Measurements from ENCODE around the gene LRGUK. TPM values are rescaled to one million over a fixed set of nuclear protein-coding genes. Genes with fewer than 3 reads are reported as not detected.

The LRGUK gene
- total RNA-seq, 2 donors from 2014 or later: 0.78 to 0.99 TPM

DNA sequence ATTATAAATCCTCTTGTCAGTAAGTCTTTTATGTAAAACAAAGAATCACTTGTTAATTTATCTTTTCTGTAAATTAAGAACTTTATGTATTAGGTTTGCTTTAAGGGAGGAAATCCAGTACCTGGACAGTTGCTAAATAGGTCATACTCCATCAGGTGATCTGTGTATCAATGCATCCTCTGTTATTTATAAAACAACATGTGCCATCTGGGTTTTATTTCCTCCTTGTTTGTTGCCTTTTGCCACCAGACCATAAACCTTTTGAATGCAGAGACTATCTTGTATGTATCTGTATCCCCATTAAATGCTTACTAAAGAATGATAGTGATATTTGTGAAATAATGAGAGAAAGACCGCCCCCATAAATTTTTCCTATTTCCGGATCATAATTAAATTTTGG is 119.6 kb downstream of the LRGUK start:
- WGBS, 2 donors: 82 to 83% methylated on average over 2 of the region's 2 CpGs
- no peak for DNase-seq
- TF ChIP-seq POLR2A (IDR thresholded peaks at IDR 0.05): no peak
- TF ChIP-seq, protein P1, sequence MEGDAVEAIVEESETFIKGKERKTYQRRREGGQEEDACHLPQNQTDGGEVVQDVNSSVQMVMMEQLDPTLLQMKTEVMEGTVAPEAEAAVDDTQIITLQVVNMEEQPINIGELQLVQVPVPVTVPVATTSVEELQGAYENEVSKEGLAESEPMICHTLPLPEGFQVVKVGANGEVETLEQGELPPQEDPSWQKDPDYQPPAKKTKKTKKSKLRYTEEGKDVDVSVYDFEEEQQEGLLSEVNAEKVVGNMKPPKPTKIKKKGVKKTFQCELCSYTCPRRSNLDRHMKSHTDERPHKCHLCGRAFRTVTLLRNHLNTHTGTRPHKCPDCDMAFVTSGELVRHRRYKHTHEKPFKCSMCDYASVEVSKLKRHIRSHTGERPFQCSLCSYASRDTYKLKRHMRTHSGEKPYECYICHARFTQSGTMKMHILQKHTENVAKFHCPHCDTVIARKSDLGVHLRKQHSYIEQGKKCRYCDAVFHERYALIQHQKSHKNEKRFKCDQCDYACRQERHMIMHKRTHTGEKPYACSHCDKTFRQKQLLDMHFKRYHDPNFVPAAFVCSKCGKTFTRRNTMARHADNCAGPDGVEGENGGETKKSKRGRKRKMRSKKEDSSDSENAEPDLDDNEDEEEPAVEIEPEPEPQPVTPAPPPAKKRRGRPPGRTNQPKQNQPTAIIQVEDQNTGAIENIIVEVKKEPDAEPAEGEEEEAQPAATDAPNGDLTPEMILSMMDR (IDR thresholded peaks at IDR 0.05): no peak

DNA sequence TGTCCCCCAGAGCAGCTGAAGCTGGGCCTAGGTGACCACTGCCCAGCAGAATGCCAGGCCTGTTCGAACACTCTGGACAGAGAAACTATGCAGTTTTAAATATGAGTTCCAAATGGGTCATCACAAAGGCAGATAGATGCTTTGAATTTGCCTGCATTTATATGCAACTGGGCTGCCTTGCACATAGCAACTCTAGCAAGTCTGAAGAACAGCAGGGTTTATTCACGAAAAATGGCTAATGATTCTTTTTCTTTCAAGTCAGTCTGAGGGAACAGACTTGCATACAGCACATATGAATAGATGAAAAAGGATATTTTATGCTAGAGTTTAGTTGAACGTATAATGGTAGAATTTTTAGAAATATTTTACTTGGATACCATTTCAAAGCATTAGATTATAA is 121.1 kb downstream of the LRGUK start:
- H3K9me3 ChIP-seq: no peaks in the 10 kb centered on the region
- DNase-seq (no peak), ATAC-seq (no peak)
- no peaks in the 10 kb centered on the region for H3K27me3 ChIP-seq
- WGBS, 2 donors: 76 to 78% methylated on average over 3 of the region's 3 CpGs
- no peaks in the 10 kb centered on the region for H3K36me3 ChIP-seq (replicated peaks in 1 of 2; ENCODE audit: insufficient read depth in 1 of 2, low read depth in 2 of 2)
- intact Hi-C loops (cut with DNase I): no loop called here
- TF ChIP-seq, protein P1 (IDR thresholded peaks at IDR 0.05): no peak
- no peak overlapping the region for H3K4me3 ChIP-seq
- H3K4me1 ChIP-seq: no peaks in the 10 kb centered on the region
- no peak overlapping the region for H3K27ac ChIP-seq

More for the DNA sequence above, 119.6 kb downstream of the LRGUK start:
- H3K36me3 ChIP-seq (replicated peaks in 1 of 2; ENCODE audit: insufficient read depth in 1 of 2, low read depth in 2 of 2): no peaks in the 10 kb centered on the region
- no peak overlapping the region for H3K27ac ChIP-seq
- no peak overlapping the region for H3K4me3 ChIP-seq
- intact Hi-C loops (cut with DNase I): no loop called here
- H3K9me3 ChIP-seq: no peaks in the 10 kb centered on the region
- H3K4me1 ChIP-seq: no peaks in the 10 kb centered on the region
- ATAC-seq: no peak
- H3K27me3 ChIP-seq: no peaks in the 10 kb centered on the region

DNA sequence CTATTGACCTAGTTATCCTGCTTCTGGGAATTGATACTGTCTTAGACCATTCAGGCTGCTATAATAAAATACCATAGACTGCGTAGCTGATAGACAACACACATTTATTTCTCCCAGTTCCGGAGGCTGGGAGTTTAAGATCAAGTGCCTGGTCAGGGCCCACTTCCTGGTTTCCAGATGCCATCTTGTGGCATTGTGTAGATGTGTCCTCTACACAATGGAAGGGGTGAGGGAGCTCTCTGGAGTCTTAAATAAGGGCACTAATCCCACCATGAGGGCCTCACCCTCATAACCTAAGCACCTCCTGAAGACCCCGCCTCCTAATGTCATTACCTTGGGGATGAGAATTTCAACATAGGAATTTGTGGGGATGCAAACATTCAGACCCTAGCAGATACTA is 127.2 kb downstream of the LRGUK start:
- H3K27me3 ChIP-seq: no peaks in the 10 kb centered on the region
- TF ChIP-seq POLR2A (IDR thresholded peaks at IDR 0.05): no peak
- TF ChIP-seq, protein P1 (IDR thresholded peaks at IDR 0.05): no peak
- H3K27ac ChIP-seq: no peak overlapping the region
- H3K36me3 ChIP-seq (replicated peaks in 1 of 2; ENCODE audit: insufficient read depth in 1 of 2, low read depth in 2 of 2): no peaks in the 10 kb centered on the region
- H3K4me1 ChIP-seq: no peaks in the 10 kb centered on the region
- intact Hi-C loops (cut with DNase I): no loop called here
- WGBS, 2 donors: 97 to 100% methylated on average over 3 of the region's 3 CpGs
- DNase-seq (no peak), ATAC-seq (no peak)
- no peak overlapping the region for H3K4me3 ChIP-seq
- no peaks in the 10 kb centered on the region for H3K9me3 ChIP-seq

DNA sequence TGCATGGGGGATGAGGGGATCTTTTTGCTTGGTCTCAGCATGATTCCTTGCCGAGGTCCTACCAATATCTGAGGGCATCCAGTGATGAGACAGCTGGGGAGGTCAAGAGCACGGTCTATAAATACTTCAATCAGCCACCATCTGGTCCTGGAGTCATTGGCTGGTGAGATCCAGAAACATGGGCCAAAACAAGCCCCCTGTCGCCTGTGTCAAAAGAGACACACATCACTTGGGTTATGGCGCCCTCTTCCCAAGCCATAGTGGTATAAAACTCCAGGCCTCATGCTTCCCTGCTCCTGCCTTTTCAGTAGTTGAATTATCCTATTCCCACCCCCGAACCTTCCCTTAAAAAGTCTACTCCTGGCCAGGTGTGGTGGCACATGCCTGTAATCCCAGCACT is 128.7 kb downstream of the LRGUK start:
- intact Hi-C loops (cut with DNase I): no loop called here
- H3K9me3 ChIP-seq: no peaks in the 10 kb centered on the region
- no peak overlapping the region for H3K4me3 ChIP-seq
- no peaks in the 10 kb centered on the region for H3K4me1 ChIP-seq
- no peak for TF ChIP-seq POLR2A (IDR thresholded peaks at IDR 0.05)
- TF ChIP-seq, protein P1 (IDR thresholded peaks at IDR 0.05): no peak
- no peaks in the 10 kb centered on the region for H3K27me3 ChIP-seq
- no peak for DNase-seq
- no peak overlapping the region for H3K27ac ChIP-seq
- ATAC-seq: no peak
- 89 to 92% methylated on average over 5 of the region's 5 CpGs for WGBS, 2 donors
- H3K36me3 ChIP-seq (replicated peaks in 1 of 2; ENCODE audit: insufficient read depth in 1 of 2, low read depth in 2 of 2): no peaks in the 10 kb centered on the region

DNA sequence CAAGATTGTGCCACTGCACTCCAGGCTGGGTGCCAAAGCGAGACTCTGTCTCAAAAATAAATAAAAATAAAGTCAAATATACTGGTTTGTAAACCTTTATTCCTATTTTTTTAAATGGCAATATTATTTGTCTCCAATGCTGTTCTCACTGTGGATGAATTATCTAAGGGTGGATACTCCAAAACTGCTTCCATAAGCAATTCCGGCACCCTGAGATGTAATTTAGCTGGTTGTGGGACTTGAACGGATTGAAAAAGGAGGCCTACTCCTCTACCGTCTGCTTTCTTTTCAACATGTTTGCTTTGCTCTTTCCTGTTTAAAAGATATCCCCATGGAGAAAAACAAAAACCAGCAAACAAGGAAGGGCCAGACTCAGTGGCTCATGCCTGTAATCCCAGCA is 135.2 kb downstream of the LRGUK start:
- 92 to 94% methylated on average over 4 of the region's 4 CpGs for WGBS, 2 donors
- intact Hi-C loops (cut with DNase I): no loop called here
- no peak for TF ChIP-seq POLR2A (IDR thresholded peaks at IDR 0.05)
- TF ChIP-seq, protein P1 (IDR thresholded peaks at IDR 0.05): no peak
- no peak overlapping the region for H3K27ac ChIP-seq
- H3K4me1 ChIP-seq: no peaks in the 10 kb centered on the region
- ATAC-seq: no peak
- no peaks in the 10 kb centered on the region for H3K9me3 ChIP-seq
- H3K4me3 ChIP-seq: no peak overlapping the region
- H3K36me3 ChIP-seq (replicated peaks in 1 of 2; ENCODE audit: insufficient read depth in 1 of 2, low read depth in 2 of 2): no peaks in the 10 kb centered on the region
- H3K27me3 ChIP-seq: no peaks in the 10 kb centered on the region
- DNase-seq: no peak
